Activated CD4-positive, alpha-beta T cell treated with anti-CD3 and anti-CD28 coated beads for 36 hours (primary cell): ENCODE results near the gene ZXDB. TPM values are rescaled to one million over a fixed set of nuclear protein-coding genes. Genes with fewer than 3 reads are reported as not detected.

Experiments
- total RNA-seq, 2 experiments: library from RNA; stranded (reverse); gene quantifications; one replicate each; pipeline ENCODE4 v1.2.3, GENCODE V29; 2021

The ZXDB gene
- total RNA-seq, 2 experiments from 2014 or later = 4.7 to 5.9 TPM

Other genes starting within 250 kb of the ZXDB start
- not detected for gene NLRP2B, start 88.2 kb downstream of the ZXDB start, total RNA-seq